ENCODE data around the gene FRMPD1.

FRMPD1 gene, protein sequence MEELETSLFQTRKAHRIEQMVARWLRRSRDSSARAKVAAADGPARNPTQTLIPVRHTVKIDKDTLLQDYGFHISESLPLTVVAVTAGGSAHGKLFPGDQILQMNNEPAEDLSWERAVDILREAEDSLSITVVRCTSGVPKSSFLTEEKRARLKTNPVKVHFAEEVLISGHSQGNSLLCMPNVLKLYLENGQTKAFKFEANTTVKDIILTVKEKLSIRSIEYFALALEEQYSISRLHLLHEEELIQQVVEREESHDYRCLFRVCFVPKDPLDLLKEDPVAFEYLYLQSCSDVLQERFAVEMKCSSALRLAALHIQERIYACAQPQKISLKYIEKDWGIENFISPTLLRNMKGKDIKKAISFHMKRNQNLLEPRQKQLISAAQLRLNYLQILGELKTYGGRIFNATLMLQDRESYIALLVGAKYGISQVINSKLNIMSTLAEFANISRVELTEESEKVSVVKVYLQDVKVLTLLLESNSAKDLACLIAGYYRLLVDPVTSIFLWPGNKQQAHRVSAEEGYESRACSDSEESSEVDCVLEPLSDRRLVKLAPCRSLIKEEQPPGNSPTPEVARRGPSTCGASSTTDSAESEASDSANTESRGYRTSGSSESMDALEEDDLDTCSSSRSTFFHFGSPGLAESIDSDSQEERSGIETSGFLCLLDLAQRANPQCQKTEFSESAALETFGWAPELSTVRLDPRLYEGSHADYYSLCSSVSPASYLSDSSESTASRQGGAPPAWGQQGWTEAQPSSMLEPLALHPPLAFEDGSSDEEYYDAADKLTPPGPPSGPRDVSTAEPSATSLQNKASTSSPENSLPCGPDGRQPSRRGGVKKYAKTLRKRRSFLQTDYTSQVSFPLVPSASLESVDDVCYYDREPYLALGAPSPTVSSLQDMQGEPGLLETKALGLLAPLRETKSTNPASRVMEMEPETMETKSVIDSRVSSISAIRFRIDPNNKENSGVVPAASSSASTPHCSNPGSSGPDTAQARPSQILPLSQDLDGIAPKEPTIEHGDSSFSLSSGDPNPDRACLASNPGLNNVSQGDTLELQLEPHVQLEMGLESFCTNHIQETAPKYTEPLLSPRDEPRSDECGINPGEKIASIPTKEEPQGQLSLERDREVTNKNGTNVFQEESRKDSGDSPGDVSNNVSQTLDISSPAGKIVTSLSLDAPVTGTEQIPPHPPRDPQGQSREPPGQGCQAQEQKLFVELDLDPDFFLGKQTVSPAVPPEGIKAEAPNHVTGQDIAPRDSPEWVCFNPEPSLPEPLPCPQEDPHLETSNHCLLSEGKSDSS (N-terminal part only)

GRCh38 chr9:37650873-37651768 is at the start of gene FRMPD1:
TSS of gene FRMPD1 (plus strand) at chr9:37650954. CDS start at chr9:37692642, 41,688 bp downstream.
- Histone ChIP-seq H3K27ac (ENCODE audit: extremely low read depth, low read depth, low read length) (no peak within 1 kb of the TSS; the same call in 1 of the 2 replicates), H3K9me3 (ENCODE audit: control insufficient read depth, insufficient read depth, low read depth, low read length) (no peaks in the 10 kb centered on the region), H3K4me1 (ENCODE audit: control insufficient read depth, insufficient read depth, low read length) (no peaks in the 10 kb centered on the region), H3K4me3 (ENCODE audit: low read depth, low read length) (peak within 1 kb of the TSS; percentile 68), H3K36me3 (ENCODE audit: control insufficient read depth in 2 of 2, insufficient read depth in 1 of 2, low read length in 2 of 2) (no peaks in the 10 kb centered on the region)
- POLR2A ChIA-PET: interaction anchor here (1.0 to 1.4 kb wide), 2 partner anchors 8 to 59 kb away, joined by 3 to 4 read pairs; partner anchors contain the start of gene TOMM5
- CTCF ChIA-PET: interaction anchor here (0.7 to 0.8 kb wide), 2 partner anchors 79 to 98 kb away, joined by 3 read pairs; no protein-coding TSS in a partner anchor
- TF ChIP-seq ZNF341 (tag by site-specific recombination; IDR thresholded peaks at IDR 0.05; ENCODE audit: low read depth) (peak; percentile 23; the same call in 1 of the 2 replicates), ZNF223 (tag by site-specific recombination; IDR thresholded peaks at IDR 0.05) (peak; percentile 89), ZSCAN16 (tag by site-specific recombination; IDR thresholded peaks at IDR 0.05) (0 out of 2 replicates have a peak, but pooled peaks have one; percentile 44), GLIS2 (tag by site-specific recombination; IDR thresholded peaks at IDR 0.05) (peak; percentile 11; the same call in 1 of the 2 replicates), KLF16 (tag by site-specific recombination; IDR thresholded peaks at IDR 0.05) (peak; percentile 16; the same call in 1 of the 2 replicates), ZNF660 (tag by site-specific recombination; IDR thresholded peaks at IDR 0.05) (0 out of 2 replicates have a peak, but pooled peaks have one; percentile 20), KLF8 (tag by site-specific recombination; IDR thresholded peaks at IDR 0.05) (peak; percentile 59; the same call in 1 of the 2 replicates), MZF1 (tag by site-specific recombination; IDR thresholded peaks at IDR 0.05; ENCODE audit: borderline replicate concordance) (no peak), ZFHX2 (tag by site-specific recombination; conservative IDR thresholded peaks at IDR 0.05) (peak; percentile 40), ZBTB8A (tag by site-specific recombination; IDR thresholded peaks at IDR 0.05) (peak; percentile 96), ZNF335 (tag by site-specific recombination; conservative IDR thresholded peaks at IDR 0.05) (peak; percentile 86), ZNF777 (tag by site-specific recombination; IDR thresholded peaks at IDR 0.05; ENCODE audit: borderline replicate concordance) (0 out of 2 replicates have a peak, but pooled peaks have one; percentile 65), KLF9 (tag by site-specific recombination; IDR thresholded peaks at IDR 0.05; ENCODE audit: low read depth) (peak; percentile 53), ZSCAN30 (tag by site-specific recombination; IDR thresholded peaks at IDR 0.05) (0 out of 2 replicates have a peak, but pooled peaks have one; percentile 15), ZSCAN18 (tag by site-specific recombination; IDR thresholded peaks at IDR 0.05) (no peak), KLF1 (tag by site-specific recombination; IDR thresholded peaks at IDR 0.05) (peak; percentile 50), PRDM10 (tag by site-specific recombination; IDR thresholded peaks at IDR 0.05) (no peak)
- TF ChIP-seq, protein P1, sequence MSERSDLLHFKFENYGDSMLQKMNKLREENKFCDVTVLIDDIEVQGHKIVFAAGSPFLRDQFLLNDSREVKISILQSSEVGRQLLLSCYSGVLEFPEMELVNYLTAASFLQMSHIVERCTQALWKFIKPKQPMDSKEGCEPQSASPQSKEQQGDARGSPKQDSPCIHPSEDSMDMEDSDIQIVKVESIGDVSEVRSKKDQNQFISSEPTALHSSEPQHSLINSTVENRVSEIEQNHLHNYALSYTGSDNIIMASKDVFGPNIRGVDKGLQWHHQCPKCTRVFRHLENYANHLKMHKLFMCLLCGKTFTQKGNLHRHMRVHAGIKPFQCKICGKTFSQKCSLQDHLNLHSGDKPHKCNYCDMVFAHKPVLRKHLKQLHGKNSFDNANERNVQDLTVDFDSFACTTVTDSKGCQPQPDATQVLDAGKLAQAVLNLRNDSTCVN (tag by site-specific recombination; optimal IDR thresholded peaks at IDR 0.05): peak; percentile 93
- TF ChIP-seq, protein P2, sequence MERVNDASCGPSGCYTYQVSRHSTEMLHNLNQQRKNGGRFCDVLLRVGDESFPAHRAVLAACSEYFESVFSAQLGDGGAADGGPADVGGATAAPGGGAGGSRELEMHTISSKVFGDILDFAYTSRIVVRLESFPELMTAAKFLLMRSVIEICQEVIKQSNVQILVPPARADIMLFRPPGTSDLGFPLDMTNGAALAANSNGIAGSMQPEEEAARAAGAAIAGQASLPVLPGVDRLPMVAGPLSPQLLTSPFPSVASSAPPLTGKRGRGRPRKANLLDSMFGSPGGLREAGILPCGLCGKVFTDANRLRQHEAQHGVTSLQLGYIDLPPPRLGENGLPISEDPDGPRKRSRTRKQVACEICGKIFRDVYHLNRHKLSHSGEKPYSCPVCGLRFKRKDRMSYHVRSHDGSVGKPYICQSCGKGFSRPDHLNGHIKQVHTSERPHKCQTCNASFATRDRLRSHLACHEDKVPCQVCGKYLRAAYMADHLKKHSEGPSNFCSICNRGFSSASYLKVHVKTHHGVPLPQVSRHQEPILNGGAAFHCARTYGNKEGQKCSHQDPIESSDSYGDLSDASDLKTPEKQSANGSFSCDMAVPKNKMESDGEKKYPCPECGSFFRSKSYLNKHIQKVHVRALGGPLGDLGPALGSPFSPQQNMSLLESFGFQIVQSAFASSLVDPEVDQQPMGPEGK (tag by site-specific recombination; IDR thresholded peaks at IDR 0.05): 0 out of 2 replicates have a peak, but pooled peaks have one; percentile 29
- TF ChIP-seq, protein P3, sequence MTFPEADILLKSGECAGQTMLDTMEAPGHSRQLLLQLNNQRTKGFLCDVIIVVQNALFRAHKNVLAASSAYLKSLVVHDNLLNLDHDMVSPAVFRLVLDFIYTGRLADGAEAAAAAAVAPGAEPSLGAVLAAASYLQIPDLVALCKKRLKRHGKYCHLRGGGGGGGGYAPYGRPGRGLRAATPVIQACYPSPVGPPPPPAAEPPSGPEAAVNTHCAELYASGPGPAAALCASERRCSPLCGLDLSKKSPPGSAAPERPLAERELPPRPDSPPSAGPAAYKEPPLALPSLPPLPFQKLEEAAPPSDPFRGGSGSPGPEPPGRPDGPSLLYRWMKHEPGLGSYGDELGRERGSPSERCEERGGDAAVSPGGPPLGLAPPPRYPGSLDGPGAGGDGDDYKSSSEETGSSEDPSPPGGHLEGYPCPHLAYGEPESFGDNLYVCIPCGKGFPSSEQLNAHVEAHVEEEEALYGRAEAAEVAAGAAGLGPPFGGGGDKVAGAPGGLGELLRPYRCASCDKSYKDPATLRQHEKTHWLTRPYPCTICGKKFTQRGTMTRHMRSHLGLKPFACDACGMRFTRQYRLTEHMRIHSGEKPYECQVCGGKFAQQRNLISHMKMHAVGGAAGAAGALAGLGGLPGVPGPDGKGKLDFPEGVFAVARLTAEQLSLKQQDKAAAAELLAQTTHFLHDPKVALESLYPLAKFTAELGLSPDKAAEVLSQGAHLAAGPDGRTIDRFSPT (tag by site-specific recombination; IDR thresholded peaks at IDR 0.05): peak; percentile 31; the same call in 1 of the 2 replicates

Data from HEK293 (cell line).